H1 (cell line): ENCODE results near the gene TEX36. TPM values are rescaled to one million over a fixed set of nuclear protein-coding genes. Genes with fewer than 3 reads are reported as not detected.

ENCODE experiments used
- KDM4A ChIP-seq: IDR thresholded peaks from one replicate; pipeline ENCODE4 v1.7.1; 2012; ENCODE audit warnings: low read depth, mild to moderate bottlenecking, moderate library complexity, low read length, inconsistent platforms; ENCODE audit not compliant: severe bottlenecking
- SUZ12 ChIP-seq: fragments of 200-600 bp; sonication (generic); IDR thresholded peaks from 2 replicates; pipeline ENCODE4 v1.6.1; 2012; ENCODE audit warnings: mild to moderate bottlenecking, inconsistent platforms, low read length, moderate library complexity, mixed read lengths
- TEAD4 ChIP-seq: IDR thresholded peaks from 2 replicates; pipeline ENCODE4 v1.6.1; 2012; ENCODE audit warnings: low read depth, low read length, inconsistent platforms, mixed read lengths
- polyA plus RNA-seq, 7 experiments: library from polyadenylated mRNA; depleted of rRNA in 3 of 7; stranded (reverse) in 5 of 7; unstranded in 2 of 7; fragments of >200 nt in 5 of 7; fragments of 200-250 nt in 2 of 7; gene quantifications; 1 replicate in 5 of 7; 2 replicates in 1 of 7; 4 replicates in 1 of 7; pipeline versions ENCODE4 v1.2.1 to v1.2.3, GENCODE V29; 2011 to 2013; ENCODE audit warnings: missing spikeins in 2 of 7, mixed read lengths in 2 of 7
- total RNA-seq: library from RNA; stranded (reverse); fragmentation: NEBNext Ultra II Directional; extraction: Animal tissue kit (Norgen Biotek cat#: 25700); gene quantifications from 2 replicates; pipeline ENCODE4 v1.2.1, GENCODE V29; 2021

TEX36 gene
- total and polyA plus RNA-seq, 2 of the 8 experiments (the other 6 are each of a cell fraction or from before 2014, with no cell fraction given) = not detected

- no peak for TF ChIP-seq TEAD4
- TF ChIP-seq SUZ12 = no peak
- no peak for TF ChIP-seq KDM4A
Observed at GRCh38 chr10:125608474-125608873, 74.5 kb downstream of the TEX36 start (continued).
